Neural progenitor cell (in vitro differentiated cells): ENCODE measurements around the gene EGLN3.

Experiments used
- CTCF ChIP-seq: fragments of 200-600 bp; sonication (generic); IDR thresholded peaks from 2 replicates; pipeline ENCODE4 v1.5.1; 2017; ENCODE audit warnings: antibody characterized with exemption, mild to moderate bottlenecking
- EZH2 ChIP-seq: fragments of 200-600 bp; sonication (generic); IDR thresholded peaks from 2 replicates; pipeline ENCODE4 v1.6.1; 2017; ENCODE audit warnings: antibody characterized with exemption, mild to moderate bottlenecking, moderate library complexity
- EZH2phosphoT487 ChIP-seq: fragments of 200-600 bp; sonication (generic); IDR thresholded peaks from 2 replicates; pipeline ENCODE4 v1.6.1; 2017; ENCODE audit warnings: antibody characterized with exemption

- TF ChIP-seq EZH2 (no peak), CTCF (no peak), EZH2phosphoT487 (no peak)
Observed at GRCh38 chr14:33918256-33918655, 32.6 kb downstream of the EGLN3 start.
